Measurements from ENCODE around the gene OAS1.
"Not testable (repeated sequence)": the region's sequence is repeated elsewhere in the genome, so short reads cannot be mapped to it uniquely, and the experiment has no call there.

The OAS1 gene

DNA sequence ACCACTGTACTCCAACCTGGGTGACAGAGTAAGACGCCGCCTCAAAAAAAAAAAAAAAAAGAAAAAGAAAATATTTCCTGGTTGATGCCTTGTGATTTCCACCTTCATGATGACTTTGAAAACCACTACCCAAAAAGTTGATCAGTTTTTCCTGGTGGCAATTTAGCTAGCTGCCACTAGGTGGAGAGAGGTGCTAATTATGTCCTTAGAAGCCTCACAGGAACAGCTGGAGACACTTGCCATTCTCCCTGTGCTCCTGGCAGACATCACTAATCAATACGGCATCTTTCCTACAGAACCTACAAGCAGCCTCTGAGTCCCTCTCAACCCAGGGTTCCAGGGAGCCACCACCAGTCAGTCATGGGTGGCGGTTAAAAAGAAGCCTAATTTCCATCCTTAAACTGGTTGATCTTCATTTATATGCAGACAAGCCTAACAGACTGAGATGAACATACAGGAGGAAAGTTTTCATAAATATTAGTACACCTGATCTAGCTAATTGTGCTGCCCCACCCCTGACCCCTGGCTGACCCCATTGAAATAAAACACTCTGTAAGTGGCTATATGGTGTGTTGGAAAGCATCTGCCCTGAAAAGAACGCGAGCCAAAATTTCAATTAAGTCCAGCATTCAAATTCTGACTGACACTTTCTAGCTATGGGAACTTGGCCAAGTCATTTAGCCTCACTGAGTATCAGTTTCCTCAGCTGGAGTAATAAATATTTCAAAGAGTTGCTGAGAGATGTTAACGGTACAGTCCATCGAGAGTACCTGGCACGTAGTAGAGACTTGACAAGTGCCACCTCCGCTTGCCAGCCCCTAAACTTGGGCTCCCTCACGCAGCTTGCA is 6.2 kb upstream of the OAS1 start:
- peak; percentile 76 to 82 (median 80) for DNase-seq

DNA sequence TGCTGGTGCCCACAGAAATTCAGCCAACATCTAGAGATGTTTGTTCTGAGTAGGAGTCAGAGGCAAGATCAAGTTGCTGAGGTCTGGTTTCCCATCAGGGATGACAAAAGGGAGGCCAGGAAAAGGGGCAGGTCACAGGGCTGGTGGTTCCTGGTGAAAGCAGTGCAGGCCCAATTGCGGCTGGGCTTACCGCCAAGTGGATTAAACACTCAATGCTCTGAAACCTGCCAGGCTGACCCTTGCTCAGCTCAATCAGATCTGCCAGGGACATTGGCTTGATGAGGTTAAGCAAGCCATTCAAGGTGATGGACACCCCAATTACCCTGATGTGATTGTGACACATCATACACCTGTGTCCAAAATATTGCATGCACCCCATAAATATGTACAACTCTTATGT is 5.5 kb upstream of the OAS1 start:
- no peak for DNase-seq

DNA sequence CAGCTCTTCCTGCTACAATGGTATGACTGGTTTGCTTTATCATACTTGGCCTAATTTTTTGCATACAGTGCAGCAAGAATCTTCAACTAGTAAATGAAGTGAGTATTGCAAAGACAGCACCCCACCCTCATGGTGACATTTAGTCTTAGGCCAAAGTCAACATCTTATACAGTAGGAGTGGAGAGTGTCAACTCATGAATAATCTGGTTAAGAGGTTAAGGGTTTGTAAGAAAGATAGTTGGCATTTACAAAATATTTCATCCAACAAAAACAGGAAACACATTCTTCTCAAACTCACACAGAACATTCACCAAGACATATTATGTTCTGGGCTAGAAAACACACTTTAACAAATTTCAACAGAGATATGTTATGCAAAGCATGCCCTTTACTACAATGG is 2.2 kb upstream of the OAS1 start:
- DNase-seq, result peak in 1 of 3 donors; percentile 40

DNA sequence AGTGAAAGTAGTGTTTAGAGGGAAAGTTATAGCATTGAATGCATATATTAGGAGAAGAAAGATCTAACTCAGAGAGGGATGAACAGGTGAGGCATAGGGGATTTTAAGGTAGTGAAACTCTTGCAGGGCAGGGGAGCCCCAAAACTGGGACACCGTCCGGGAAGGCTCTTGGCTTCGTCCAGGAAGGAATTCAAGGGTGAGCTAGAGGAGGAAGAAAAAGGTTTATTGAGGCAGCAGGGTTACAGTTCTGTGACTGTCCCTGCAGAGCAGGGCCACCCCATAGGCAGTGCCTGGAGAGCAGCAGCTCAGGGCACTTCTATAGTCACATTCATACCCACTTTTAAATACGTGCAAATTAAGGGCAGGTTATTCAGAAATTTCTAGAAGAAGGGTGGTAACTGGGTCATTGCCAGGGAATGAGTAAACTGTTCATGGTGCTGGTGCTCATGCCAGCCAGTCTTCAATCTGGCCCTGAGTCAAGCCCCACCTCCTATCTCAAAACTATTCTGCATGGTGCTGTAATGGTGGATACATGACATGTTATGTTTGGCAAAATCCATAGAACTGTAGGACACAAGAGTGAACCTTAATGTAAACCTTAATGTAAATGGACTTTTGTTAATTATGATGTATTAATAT is 1.2 kb upstream of the OAS1 start:
- peak in 1 of 3 donors; percentile 26 for DNase-seq

DNA sequence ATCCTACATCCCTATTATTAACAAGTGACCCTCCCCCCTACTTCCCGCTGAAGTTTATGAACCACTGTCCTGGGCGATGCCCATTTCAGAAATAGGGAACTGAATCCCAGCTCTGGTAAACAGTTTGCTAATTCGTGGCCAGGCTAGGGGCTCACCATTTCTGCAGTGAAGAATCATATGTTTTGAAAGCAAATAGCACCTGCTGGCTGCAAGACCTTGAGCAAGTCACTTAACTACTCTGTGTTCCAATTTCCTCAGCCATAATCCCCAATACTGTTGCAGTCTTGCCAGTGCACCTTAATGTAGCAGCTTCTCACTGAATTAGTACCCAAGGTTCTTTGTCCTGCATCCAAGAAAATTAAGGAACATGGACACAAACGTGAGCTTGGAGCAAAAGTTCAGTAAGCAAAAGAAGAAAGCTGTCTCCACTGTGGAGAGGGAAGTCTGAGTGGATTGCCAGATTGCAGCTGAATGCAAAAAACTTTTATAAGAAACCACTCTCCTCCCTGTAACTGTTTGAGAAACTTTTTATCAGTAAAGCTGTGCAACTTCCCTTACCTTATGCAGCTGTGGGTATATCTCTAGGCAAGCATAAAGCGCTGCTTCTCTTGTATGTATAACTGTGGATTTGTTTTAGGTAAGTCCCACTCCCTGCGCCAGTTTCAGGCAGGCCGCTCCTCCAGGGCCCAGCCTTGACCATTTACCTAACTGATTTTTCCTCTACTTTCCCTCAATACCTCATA is 824 bp downstream of the OAS1 start:
- DNase-seq, result peak; percentile 83 to 89 (median 86)

DNA sequence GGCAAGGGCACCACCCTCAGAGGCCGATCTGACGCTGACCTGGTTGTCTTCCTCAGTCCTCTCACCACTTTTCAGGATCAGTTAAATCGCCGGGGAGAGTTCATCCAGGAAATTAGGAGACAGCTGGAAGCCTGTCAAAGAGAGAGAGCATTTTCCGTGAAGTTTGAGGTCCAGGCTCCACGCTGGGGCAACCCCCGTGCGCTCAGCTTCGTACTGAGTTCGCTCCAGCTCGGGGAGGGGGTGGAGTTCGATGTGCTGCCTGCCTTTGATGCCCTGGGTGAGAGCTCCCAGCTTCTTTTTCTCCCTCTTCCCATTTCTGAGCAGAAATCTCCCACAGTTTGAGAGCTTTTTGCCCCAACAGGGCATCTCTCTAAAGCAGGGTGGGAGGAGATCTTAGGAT is 1.8 kb downstream of the OAS1 start:
- DNase-seq, result no peak

DNA sequence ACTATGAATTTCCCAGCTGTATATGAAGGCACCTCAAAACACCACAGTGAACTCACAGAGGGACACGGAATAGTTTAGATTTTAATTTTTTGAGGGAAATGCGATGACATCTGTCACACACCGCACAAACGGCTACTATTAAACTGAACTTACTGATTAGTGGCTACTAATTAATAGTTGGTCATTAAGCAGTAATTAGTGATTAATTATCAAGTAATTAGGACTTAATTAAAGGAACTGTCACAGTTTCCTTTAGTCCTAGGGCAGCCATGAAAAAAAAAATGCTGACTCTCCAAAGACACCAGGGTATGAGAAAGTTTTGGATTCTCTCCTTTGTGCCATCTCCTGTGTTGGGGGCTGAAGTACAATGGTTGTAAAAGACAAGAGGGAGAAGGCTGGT is 2.9 kb downstream of the OAS1 start:
- no peak for DNase-seq

DNA sequence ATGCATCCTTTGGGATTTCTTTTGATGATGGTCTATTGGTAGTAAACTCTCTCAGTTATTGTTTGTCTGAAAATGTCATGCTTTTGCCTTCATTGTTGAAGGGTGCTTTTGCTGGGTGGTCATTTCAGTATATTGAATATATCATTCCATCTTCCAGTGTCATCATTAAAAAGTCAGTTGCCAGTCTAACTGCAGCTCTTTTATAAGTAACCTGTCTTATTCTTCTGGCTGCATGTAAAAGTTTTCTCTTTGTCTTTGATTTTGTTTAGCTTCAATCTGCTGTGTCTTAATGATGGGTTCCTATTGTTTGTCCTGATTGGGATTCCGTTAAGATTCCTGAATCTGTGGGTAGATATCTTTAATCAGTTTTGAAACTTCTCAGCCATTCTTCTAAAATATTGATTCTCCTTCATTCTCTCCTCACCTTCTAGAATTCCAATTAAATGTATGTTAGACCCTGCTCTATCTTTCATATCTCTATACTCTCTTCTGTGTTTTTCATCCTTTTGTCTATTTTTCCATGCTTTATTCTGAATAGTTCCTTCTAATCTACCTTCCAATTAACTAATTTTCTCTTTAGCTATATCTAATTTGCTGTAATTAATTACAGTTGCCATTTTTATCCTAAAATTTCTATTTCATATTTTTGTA is 6.4 kb downstream of the OAS1 start:
- DNase-seq, result no peak

DNA sequence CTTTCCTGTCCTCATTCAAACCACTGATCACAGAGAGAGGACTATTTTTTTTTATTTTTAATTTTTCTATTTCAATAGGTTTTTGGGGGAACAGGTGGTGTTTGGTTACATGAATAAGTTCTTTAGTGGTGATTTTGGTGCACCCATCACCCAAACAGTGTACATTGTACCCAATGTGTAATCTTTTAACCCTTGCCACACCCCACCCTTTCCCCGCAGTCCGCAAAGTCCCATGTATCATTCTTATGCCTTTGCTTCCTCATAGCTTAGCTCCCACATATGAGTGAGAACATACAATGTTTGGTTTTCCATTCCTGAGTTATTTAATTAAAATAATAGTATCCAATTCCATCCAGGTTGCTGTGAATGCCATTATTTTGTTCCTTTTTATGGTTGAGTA is 7.1 kb downstream of the OAS1 start:
- DNase-seq, result not testable (repeated sequence)

DNA sequence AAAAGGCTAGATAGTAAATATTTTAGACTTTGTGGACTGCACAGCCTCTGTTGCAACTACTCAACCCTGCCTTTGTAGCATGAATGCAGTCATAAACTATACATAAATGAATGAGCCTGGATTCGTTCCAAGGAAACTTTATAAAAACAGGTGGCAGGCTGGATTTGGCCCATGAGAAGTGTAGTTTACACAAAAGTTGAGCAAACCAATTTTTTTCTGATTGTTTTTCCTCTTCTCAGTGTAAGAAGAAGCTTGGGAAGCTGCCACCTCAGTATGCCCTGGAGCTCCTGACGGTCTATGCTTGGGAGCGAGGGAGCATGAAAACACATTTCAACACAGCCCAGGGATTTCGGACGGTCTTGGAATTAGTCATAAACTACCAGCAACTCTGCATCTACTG is 9.5 kb downstream of the OAS1 start:
- no peak for DNase-seq

DNA sequence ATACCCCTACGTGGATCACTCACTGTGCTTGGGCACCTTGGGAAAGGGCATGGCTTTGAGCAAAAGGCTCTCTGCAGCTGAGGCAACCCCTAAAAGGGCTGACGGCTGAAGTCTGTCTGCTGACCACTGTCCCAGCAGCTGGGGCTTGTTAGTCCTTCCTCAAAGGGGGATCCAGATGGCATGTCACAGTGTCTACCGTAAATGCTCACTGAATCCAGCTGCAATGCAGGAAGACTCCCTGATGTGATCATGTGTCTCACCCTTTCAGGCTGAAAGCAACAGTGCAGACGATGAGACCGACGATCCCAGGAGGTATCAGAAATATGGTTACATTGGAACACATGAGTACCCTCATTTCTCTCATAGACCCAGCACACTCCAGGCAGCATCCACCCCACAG is 12.4 kb downstream of the OAS1 start:
- no peak for DNase-seq

DNA sequence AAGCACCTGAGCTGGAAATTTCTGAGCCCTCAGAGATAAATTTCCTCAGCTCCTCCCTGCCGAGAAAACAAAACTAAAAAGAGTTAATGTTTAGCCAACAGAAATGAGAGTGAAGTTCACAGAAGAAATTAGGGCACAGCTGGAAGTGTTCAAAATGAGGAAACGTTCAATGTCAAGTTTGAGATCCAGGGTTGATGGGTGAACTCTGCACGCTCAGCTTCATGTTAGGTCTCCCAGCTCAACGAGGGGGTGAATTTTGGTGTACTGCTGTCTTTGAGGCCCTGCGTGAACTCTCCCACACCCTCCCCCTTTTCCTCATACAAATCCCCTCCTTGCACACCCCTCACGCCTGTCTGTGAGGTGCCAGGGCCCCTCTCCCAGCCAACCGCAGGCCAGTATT is 18.2 kb downstream of the OAS1 start:
- DNase-seq, result peak in 1 of 3 donors; percentile 19

DNA sequence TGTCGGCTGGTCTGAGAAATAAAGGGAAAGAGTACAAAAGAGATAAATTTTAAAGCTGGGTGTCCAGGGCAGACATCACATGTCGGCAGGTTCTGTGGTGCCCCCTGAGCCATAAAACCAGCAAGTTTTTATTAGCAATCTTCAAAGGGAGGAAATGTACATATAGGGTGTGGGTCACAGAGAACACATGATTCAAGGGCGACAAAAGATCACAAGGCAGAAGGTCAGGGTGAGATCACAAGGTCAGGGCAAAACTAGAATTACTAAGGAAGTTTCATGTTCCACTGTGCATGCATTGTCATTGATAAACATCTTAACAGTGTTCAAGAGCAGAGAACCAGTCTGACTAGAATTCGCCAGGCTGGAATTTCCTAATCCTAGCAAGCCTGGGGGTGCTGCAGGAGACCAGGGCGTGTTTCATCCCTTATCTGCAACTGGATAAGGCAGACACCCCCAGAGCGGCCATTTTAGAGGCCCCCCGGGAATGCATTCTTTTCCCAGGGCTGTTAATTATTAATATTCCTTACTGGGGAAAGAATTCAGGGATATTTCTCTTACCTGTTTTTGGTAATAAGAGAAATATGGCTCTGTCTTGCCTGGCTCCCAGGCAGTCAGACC is 19.8 kb downstream of the OAS1 start:
- DNase-seq, result not testable (repeated sequence)

DNA sequence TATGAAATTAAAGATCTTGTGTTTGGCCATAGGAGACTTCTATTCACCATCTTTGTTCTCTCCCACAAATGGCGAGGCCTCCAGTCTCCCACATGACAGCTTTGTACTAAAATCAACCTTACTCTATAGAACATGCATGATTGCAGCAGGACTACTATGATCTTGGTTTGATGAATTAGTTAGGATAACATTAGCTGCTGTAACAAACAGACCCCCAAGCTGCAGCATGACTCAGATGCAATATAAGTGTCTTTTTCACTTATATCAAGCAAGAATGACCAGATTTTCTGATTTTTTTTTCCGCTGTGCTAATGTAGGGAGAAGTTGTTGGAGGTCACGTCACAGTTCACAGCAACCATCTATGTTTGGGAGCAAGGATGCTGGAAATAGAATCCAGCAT is 20.7 kb downstream of the OAS1 start:
- no peak for DNase-seq

DNA sequence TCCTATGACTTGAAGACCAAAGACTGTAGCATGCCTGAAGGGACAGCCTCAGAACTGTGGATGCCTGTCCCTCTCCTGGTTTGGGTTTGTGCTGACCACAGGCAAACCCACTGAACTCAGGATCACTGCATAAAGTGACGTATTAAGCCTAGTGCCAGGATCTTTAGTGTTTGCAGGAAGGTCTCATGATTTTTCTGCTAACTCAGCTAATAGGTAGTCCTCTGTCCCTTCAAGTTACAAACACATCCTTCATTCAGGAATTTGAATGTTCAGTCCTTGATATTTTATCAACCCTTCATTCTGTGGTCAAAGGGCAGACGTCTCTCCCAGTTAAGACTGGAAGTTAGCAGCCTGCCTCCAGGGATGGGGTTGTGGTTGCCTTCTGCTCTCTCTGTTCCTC is 21.2 kb downstream of the OAS1 start:
- DNase-seq, result no peak

DNA sequence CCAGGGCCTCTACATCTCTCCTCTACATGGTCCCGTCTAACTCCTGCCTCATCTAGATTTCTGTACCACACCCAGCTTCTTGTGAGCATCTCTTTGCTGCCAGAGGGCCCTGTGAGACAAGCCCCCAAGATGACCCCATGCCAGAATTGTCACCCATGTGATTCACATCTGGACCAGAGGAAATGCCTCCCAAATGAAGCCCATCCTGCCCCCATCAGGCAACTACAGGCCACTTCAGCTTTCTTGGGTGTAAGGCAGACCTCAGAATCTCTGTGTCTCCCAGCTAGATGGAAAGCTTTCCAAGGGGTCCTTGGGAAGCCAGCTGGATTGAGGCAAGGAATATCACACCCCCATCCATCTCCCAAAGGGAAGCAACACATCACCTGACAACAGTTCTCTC is 22.2 kb downstream of the OAS1 start:
- no peak for DNase-seq

DNA sequence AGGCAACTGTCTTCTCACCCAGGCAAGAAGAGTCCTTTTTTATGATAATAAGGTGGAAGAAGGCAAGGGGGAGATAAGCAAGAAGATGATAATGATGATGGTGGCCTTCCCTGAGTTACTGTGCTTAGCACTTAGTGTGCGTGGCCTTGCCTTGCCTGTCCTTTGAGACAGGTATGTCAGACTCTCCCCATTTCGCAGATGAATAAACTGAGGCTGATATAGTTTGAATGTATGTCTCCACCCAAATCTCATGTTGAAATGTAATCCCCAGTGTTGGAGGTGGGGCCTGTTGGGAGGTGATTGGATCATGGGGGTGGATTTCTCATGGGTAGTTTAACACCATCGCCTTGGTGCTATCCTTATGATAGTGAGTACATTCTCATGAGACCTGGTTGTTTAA is 23.0 kb downstream of the OAS1 start:
- no peak for DNase-seq

DNA sequence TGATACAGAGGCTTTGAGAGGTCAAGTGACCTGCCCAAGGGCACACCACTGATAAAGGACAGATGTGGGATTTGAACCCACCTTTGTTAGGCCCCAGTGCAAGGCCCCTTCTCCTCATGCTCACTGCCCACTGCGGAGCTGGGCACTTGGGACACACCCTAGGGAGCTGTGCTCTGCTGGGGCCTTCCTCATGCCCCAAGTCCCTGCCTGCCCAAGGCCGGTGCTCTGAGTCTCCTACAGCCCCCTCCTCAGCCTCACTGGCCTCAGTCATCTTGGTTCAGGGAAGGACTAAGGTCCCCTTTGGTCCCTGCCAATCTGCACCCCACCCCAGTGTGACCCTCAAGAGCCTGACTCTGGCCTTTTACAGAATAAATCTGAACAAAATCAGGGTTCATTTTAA is 23.6 kb downstream of the OAS1 start:
- DNase-seq, result no peak

DNA sequence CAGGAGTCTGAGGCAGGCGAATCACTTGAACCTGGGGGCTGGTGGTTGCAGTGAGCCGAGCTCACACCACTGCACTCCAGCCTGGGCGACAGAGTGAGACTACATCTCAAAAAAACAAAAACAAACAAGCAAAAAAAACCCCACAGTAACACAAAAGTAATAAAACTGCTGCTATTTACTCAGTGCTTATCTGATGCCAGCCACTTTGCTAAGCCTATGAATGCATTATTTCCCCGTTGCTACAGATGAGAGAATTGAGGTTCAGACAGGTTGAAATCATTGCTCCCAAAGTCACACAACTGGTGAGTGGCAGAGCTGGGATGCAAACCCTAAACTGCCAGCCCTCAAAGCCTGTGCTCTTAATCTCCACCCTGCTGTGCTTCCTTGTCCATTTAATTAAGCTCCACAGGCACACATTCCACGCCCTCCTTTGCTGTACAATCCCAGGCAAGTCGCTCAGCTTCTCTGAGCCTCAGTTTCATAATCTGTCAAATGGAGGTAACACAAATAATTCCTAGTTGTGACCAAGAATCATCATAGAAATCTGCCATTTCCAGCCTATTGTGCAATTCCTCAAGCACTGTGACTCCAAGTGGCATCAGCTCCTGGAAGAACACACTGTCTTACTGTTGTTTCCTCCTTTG is 25.8 kb downstream of the OAS1 start:
- DNase-seq, result peak; percentile 24 to 39 (median 37)

DNA sequence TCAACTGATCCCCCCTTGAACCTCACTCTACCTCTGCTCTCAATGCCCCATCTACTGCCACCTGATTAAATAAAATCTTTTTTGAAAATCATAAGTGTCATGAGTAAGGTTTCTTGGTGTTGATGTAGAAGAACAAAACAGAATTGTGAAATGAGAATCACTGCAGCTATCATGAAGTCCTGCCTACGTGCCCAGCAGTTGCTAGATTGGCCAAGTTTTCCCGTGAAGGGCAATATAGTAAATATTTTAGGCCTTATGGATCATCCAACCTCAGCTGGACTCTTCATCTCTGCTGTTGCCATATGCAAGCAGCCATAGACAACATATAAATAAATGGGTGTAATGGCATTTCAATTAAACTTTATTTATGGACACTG is 26.4 kb downstream of the OAS1 start:
- peak in 2 of 3 donors; percentile 40 to 48 for DNase-seq

DNA sequence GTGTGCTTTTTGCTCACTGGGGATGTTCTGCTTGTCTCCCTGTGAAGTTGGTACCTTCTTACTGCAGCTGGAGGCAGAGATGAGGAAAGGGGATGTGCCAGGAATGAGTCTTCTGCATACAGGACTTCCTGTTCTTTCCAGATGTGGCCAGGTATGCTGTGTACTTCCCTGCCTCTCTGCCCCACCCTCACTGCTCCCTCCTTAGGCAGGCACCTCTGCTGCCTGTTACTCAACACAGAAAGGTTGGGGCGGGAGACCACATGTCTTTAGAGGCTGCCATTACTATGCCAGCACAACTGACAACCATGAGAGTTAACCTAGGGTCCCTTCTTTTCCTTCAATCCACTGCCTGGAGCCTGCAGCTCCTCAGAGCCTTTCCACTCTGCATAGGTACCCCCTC is 29.5 kb downstream of the OAS1 start:
- DNase-seq, result no peak

DNA sequence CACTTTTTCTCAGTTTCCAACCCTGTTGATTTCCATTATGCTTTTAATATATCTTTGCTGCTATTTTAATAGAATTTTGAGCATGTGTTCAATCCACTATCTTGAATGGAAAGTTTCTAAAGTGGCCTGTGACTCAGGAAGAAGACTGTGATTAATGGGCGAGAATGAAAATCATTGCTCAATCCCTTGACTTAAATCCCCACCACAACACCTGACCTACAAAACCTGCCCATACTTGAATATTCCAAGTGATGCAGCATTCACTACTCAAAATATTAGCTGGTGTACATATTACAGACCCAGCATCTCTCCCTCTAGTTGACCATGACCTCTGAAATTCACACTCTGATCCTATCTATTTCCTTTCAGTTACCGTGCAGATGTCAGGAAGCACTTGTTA is 30.2 kb downstream of the OAS1 start:
- peak in 2 of 3 donors; percentile 44 to 59 for DNase-seq
